ENCODE results near the gene EXOC4.

DNA sequence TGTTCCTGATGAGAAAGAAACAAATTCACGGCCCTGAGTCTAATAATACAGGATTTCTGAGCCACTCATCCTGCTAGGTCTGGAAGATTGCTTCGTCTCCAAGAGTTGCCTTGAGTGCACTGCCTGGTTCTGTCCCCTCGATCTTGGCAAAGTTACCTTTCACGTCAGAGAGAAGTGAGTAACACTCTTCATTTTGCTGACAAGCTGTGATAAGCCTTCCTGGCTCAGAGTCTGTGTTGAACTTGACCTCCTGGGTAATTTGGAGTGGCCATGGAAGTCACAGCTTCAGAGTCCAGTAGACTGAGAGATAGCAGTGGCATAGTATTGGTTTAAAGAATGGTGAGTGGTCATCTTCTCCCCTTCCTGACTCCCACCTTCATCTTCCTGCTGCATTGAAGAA is 809.6 kb downstream of the EXOC4 start:
- TF ChIP-seq, protein P1, sequence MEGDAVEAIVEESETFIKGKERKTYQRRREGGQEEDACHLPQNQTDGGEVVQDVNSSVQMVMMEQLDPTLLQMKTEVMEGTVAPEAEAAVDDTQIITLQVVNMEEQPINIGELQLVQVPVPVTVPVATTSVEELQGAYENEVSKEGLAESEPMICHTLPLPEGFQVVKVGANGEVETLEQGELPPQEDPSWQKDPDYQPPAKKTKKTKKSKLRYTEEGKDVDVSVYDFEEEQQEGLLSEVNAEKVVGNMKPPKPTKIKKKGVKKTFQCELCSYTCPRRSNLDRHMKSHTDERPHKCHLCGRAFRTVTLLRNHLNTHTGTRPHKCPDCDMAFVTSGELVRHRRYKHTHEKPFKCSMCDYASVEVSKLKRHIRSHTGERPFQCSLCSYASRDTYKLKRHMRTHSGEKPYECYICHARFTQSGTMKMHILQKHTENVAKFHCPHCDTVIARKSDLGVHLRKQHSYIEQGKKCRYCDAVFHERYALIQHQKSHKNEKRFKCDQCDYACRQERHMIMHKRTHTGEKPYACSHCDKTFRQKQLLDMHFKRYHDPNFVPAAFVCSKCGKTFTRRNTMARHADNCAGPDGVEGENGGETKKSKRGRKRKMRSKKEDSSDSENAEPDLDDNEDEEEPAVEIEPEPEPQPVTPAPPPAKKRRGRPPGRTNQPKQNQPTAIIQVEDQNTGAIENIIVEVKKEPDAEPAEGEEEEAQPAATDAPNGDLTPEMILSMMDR (conservative IDR thresholded peaks at IDR 0.05 in 1 of 2, IDR thresholded peaks at IDR 0.05 in 1 of 2; ENCODE audit: low read depth in 1 of 2, low read length in 2 of 2) = no peak
- TF ChIP-seq EZH2 (IDR thresholded peaks at IDR 0.05; ENCODE audit: low read length, missing control alignments) = no peak

All from fibroblast of lung (primary cell).